Measurements from ENCODE around the gene SREBF1. TPM values are rescaled to one million over a fixed set of nuclear protein-coding genes. Genes with fewer than 3 reads are reported as not detected.

The SREBF1 gene
- total RNA-seq, 1 donor from 2014 or later = 365 TPM

DNA sequence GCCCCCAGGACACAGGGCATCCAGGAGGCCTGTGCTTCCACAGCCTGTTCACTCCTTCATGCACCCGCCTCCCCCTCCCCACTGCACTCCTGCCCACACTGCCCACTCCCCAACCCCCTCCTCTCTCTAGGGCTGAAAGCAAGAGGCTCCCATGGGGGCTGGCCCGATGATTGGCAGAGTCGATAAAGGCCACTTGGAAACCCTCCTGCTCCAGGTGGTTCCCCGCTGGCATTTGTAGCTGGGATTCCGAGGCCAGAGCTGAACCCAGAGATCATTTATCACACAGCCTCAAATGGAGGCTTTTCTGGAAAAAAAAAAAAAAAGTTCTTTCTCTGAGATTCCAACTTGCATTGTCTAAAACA is 74.1 kb downstream of the SREBF1 start:
- DNase-seq = no peak
- peaks cover 54% of the 10 kb centered on the region for H3K4me1 Mint-ChIP-seq (ENCODE audit: low read depth, unreplicated experiment)
- H3K27me3 Mint-ChIP-seq (ENCODE audit: unreplicated experiment) = peaks cover 20% of the 10 kb centered on the region
- H3K36me3 Mint-ChIP-seq (ENCODE audit: unreplicated experiment) = no peaks in the 10 kb centered on the region
- no peak overlapping the region for H3K4me3 Mint-ChIP-seq (ENCODE audit: unreplicated experiment)
- TF ChIP-seq CTCF (IDR thresholded peaks at IDR 0.05; ENCODE audit: partially characterized antibody, unreplicated experiment) = no peak
- peaks cover 19% of the 10 kb centered on the region for H3K9me3 Mint-ChIP-seq (ENCODE audit: unreplicated experiment)
- peak overlapping the region; percentile 62 for H3K27ac Mint-ChIP-seq (ENCODE audit: unreplicated experiment)

Small RNA genes within 50 kb of the gene (microRNA-seq; reads per million reads assigned to microRNA genes)
- gene MIR33B (ENCODE audit: unreplicated experiment) (730 reads per million, percentile 87 among the genes with 10 or more reads in this experiment), gene MIR6777 (ENCODE audit: unreplicated experiment) (19.4 reads per million, percentile 59 among the genes with 10 or more reads in this experiment)

Other genes with a start within 250 kb of the SREBF1 start
- gene PEMT, start 245.3 kb downstream of the SREBF1 start, total RNA-seq (ENCODE audit: unreplicated experiment) = 24.0 TPM
- 70.2 TPM for gene RAI1, start 155.5 kb downstream of the SREBF1 start, total RNA-seq (ENCODE audit: unreplicated experiment)
- 62.8 TPM for gene TOM1L2, start 135.4 kb upstream of the SREBF1 start, total RNA-seq (ENCODE audit: unreplicated experiment)
- gene DRC3, start 135.9 kb upstream of the SREBF1 start, total RNA-seq (ENCODE audit: unreplicated experiment) = 0.29 TPM
- gene ATPAF2, start 202.2 kb upstream of the SREBF1 start, total RNA-seq (ENCODE audit: unreplicated experiment) = 34.7 TPM
- 8.2 TPM for gene GID4, start 202.4 kb upstream of the SREBF1 start, total RNA-seq (ENCODE audit: unreplicated experiment)

Measured in glutamatergic neuron (in vitro differentiated cells).